Measurements from ENCODE around the gene ANKRD13B.

DNA sequence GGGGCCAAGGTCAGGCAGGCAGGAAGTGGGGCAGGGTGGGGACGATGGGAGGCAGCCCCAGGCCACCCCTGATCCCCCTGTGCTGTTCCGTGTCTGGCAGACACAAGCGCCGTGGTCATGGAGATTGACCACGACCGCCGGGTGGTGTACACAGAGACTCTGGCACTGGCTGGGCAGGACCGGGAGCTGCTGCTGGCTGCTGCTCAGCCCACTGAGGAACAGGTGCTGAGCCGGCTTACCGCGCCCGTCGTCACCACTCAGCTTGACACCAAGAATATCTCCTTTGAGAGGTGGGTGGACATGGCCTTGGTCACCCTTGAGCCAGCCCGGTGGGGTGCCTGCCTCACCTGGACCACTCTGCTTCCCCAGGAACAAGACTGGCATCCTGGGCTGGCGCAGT, 16.1 kb downstream of the ANKRD13B start:
- TF ChIP-seq CTCF (IDR thresholded peaks at IDR 0.05) (no peak), TEAD4 (CRISPR knock-in tag; IDR thresholded peaks at IDR 0.05) (no peak), JUN (CRISPR knock-in tag; IDR thresholded peaks at IDR 0.05) (no peak), ESRRA (CRISPR knock-in tag; IDR thresholded peaks at IDR 0.05; ENCODE audit: borderline replicate concordance) (no peak), FOXJ3 (CRISPR knock-in tag; IDR thresholded peaks at IDR 0.05; ENCODE audit: borderline replicate concordance) (no peak), USF2 (CRISPR knock-in tag; IDR thresholded peaks at IDR 0.05) (no peak), TEAD1 (CRISPR knock-in tag; IDR thresholded peaks at IDR 0.05) (no peak), SP1 (CRISPR knock-in tag; conservative IDR thresholded peaks at IDR 0.05) (no peak), HMGA2 (CRISPR knock-in tag; IDR thresholded peaks at IDR 0.05) (no peak)

Measured in WTC11 (cell line).